ENCODE measurements around the gene TXN2.
"Not testable (repeated sequence)": the region's sequence is repeated elsewhere in the genome, so short reads cannot be mapped to it uniquely, and the experiment has no call there.

The TXN2 gene

GRCh38 chr22:36457688-36458450, 23.6 kb downstream of the TXN2 start:
- H3K36me3 ChIP-seq (ENCODE audit: insufficient read depth, low read length), result no peaks in the 10 kb centered on the region
- no peaks in the 10 kb centered on the region for H3K27me3 ChIP-seq (ENCODE audit: insufficient read depth, low read length)
- no peak overlapping the region for H2AFZ ChIP-seq (ENCODE audit: low read depth, low read length)
- no peak overlapping the region for H3K4me3 ChIP-seq (ENCODE audit: low read length)
- no peaks in the 10 kb centered on the region for H3K9me3 ChIP-seq (ENCODE audit: low read length)
- H3K4me1 ChIP-seq (ENCODE audit: insufficient read depth, low read length), result peaks cover 6% of the 10 kb centered on the region

- Histone ChIP-seq H2AFZ (ENCODE audit: low read depth, low read length) (no peak overlapping the region), H3K27me3 (ENCODE audit: insufficient read depth, low read length) (no peaks in the 10 kb centered on the region), H3K36me3 (ENCODE audit: insufficient read depth, low read length) (no peaks in the 10 kb centered on the region), H3K4me3 (ENCODE audit: low read length) (no peak overlapping the region), H3K9me3 (ENCODE audit: low read length) (no peaks in the 10 kb centered on the region), H3K4me1 (ENCODE audit: insufficient read depth, low read length) (peaks cover 6% of the 10 kb centered on the region)
Observed at GRCh38 chr22:36456464-36456845, 25.0 kb downstream of the TXN2 start.

DNA sequence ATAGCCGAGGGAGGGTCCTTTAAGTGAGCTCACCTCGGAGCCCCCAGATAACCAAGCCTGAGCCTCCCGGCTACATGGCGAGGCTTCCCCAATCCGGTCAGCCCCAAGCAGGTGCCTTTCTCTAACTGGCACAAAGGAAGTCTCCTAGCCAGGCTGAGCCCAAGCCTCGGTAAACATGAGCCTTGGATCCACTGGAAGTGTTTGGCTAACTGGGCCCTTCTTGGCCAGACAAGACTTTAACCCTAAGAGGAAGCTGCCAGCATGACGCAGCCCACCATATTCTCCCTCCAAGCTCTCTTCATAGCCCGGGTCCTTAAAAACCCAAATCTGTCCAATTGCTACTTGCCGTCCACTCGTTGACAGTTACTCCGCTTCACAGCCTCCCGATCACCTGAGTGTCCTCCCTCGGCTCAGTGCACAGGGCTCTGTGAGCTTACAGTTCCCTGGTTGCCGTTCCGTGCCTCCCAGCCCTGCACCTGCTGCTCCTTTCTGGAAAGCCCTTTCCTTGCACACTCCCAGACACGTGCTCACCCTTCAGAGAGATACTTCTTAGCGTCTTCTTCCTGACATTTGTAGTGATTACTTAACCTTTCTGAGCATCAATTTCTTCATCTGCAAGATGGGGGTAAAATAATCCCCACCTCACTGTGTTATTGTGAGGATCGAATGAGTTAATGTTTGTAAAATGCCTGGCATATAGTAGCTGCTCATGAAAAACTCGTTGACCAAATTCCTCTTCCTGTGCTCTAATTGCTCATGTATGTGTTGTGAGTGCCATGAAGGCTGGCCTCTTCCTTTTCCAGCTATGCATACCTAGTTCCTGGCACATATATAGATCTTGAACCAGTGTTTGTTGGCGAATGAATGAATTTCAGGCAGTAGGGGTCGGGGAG, 25.6 kb downstream of the TXN2 start:
- no peak overlapping the region for H3K4me3 ChIP-seq (ENCODE audit: low read length)
- no peaks in the 10 kb centered on the region for H3K9me3 ChIP-seq (ENCODE audit: low read length)
- H3K36me3 ChIP-seq (ENCODE audit: insufficient read depth, low read length), result no peaks in the 10 kb centered on the region
- H3K4me1 ChIP-seq (ENCODE audit: insufficient read depth, low read length), result peaks cover 6% of the 10 kb centered on the region
- no peaks in the 10 kb centered on the region for H3K27me3 ChIP-seq (ENCODE audit: insufficient read depth, low read length)
- H2AFZ ChIP-seq (ENCODE audit: low read depth, low read length), result peak overlapping the region; percentile 31

DNA sequence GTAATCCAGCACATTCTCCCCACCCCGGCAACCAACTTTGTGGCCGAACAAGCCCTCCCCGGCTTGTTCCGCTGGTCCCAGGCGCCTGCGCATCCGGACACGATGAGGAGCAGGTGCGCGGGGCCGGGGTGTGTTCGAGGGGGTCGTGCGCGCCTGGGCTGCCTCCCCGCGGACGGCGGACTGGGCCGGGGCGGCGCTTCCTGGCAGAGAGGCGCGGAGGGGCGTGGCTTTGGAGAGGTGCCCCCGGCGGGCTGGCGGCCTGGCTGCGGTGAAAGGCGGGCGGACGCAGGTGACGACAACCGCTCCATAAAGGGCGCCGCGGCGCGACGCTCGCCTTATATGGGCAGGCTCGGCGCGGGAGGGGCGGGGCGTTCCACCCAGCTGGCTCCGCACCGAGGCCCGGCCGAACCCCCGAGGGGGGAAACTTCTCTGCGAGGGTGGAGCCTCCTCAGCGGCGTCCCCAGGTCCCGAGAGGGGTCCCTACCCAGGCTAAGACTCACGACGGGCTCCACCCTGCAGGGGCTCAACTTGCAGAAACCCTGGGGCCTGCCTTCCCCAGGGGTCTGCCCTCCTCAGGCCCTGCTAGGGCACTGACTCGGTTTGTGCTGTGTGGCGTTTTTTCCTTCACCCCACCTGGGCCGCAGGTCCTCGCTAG, 26.4 kb downstream of the TXN2 start:
- H3K36me3 ChIP-seq (ENCODE audit: insufficient read depth, low read length), result no peaks in the 10 kb centered on the region
- no peak overlapping the region for H3K4me3 ChIP-seq (ENCODE audit: low read length)
- H3K27me3 ChIP-seq (ENCODE audit: insufficient read depth, low read length), result no peaks in the 10 kb centered on the region
- H3K4me1 ChIP-seq (ENCODE audit: insufficient read depth, low read length), result peaks cover 6% of the 10 kb centered on the region
- no peaks in the 10 kb centered on the region for H3K9me3 ChIP-seq (ENCODE audit: low read length)
- peak overlapping the region; percentile 31 for H2AFZ ChIP-seq (ENCODE audit: low read depth, low read length)

GRCh38 chr22:36453855-36454378, 27.5 kb downstream of the TXN2 start:
- Histone ChIP-seq H3K27me3 (ENCODE audit: insufficient read depth, low read length) (no peaks in the 10 kb centered on the region), H3K36me3 (ENCODE audit: insufficient read depth, low read length) (no peaks in the 10 kb centered on the region), H3K4me3 (ENCODE audit: low read length) (no peak overlapping the region), H3K9me3 (ENCODE audit: low read length) (no peaks in the 10 kb centered on the region), H3K4me1 (ENCODE audit: insufficient read depth, low read length) (no peaks in the 10 kb centered on the region), H2AFZ (ENCODE audit: low read depth, low read length) (no peak overlapping the region)

GRCh38 chr22:36452978-36453607, 28.3 kb downstream of the TXN2 start:
- not testable (repeated sequence) for H3K4me3 ChIP-seq (ENCODE audit: low read length); H3K9me3 ChIP-seq (ENCODE audit: low read length); H3K4me1 ChIP-seq (ENCODE audit: insufficient read depth, low read length); H3K36me3 ChIP-seq (ENCODE audit: insufficient read depth, low read length); H2AFZ ChIP-seq (ENCODE audit: low read depth, low read length); H3K27me3 ChIP-seq (ENCODE audit: insufficient read depth, low read length)

GRCh38 chr22:36452250-36452977, 29.0 kb downstream of the TXN2 start:
- no peaks in the 10 kb centered on the region for H3K9me3 ChIP-seq (ENCODE audit: low read length)
- H3K4me1 ChIP-seq (ENCODE audit: insufficient read depth, low read length), result no peaks in the 10 kb centered on the region
- H2AFZ ChIP-seq (ENCODE audit: low read depth, low read length), result no peak overlapping the region
- H3K4me3 ChIP-seq (ENCODE audit: low read length), result no peak overlapping the region
- H3K27me3 ChIP-seq (ENCODE audit: insufficient read depth, low read length), result no peaks in the 10 kb centered on the region
- no peaks in the 10 kb centered on the region for H3K36me3 ChIP-seq (ENCODE audit: insufficient read depth, low read length)

DNA sequence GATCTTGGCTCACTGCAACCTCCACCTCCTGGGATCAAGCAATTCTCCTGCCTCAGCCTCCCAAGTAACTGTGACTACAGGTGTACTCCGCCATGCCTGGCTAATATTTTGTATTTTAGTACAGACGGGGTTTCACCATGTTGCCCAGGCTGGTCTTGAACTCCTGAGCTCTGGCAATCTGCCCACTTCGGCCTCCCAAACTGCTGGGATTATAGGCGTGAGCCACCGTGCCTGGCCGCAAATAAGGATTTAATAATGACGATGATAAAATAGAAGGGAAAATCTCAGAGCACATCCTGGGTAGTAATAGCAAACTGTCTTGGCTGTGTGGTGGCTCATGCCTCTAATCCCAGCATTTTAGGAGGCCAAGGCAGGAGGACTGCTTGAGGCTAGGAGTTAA, 30.5 kb downstream of the TXN2 start:
- not testable (repeated sequence) for H3K27me3 ChIP-seq (ENCODE audit: insufficient read depth, low read length); H3K9me3 ChIP-seq (ENCODE audit: low read length); H3K4me3 ChIP-seq (ENCODE audit: low read length); H3K36me3 ChIP-seq (ENCODE audit: insufficient read depth, low read length); H3K4me1 ChIP-seq (ENCODE audit: insufficient read depth, low read length); H2AFZ ChIP-seq (ENCODE audit: low read depth, low read length)

DNA sequence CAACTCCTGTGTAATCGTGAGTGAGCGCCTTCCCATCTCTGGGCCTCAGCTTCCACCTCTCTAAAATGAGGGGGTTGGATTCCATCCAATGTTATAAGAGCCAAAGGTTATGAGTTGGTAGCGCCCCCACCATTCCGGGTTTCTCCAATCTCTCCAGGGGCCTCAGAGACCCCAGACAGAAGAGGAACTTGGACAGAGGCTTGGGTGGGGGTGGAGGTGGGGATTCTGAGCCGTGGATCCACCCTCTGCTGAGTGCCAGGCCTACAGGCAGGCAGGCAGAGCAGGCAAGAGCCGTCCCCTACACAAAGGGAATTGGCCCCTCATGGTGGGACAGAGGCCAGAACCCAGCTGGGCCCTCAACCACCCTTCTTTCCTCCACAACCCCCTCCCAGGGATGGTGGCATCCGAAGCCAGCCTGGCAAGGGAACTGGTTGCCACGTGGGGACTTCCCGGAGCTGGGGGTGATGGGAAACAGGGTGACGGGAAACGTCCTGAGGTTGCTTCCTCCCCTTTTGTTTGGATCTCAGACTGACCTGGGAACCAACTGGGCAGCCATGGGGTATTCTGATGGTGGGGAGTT, 31.8 kb downstream of the TXN2 start:
- Histone ChIP-seq H3K27me3 (ENCODE audit: insufficient read depth, low read length) (no peaks in the 10 kb centered on the region), H3K9me3 (ENCODE audit: low read length) (no peaks in the 10 kb centered on the region), H2AFZ (ENCODE audit: low read depth, low read length) (no peak overlapping the region), H3K36me3 (ENCODE audit: insufficient read depth, low read length) (no peaks in the 10 kb centered on the region), H3K4me1 (ENCODE audit: insufficient read depth, low read length) (no peaks in the 10 kb centered on the region), H3K4me3 (ENCODE audit: low read length) (no peak overlapping the region)

DNA sequence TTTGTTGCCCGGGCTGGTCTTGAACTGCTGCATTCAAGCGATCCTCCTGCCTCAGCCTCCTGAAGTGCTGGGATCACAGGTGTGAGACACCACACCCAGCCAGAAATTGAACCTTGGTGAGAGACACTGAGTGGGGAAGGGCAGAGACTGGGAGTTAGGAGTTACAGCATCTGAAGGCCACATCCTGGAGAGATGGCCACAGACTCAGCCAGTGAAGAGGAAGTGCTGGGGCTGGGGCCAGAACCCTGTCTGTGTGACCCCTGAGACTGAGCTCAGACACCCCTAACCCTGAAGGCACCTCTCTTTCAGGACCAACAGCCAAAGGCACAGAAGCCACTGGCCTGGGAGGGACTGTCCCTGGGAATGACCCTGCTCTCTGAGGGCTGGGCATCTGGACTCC, 33.8 kb downstream of the TXN2 start:
- H3K9me3 ChIP-seq (ENCODE audit: low read length), result no peaks in the 10 kb centered on the region
- H3K27me3 ChIP-seq (ENCODE audit: insufficient read depth, low read length), result no peaks in the 10 kb centered on the region
- no peak overlapping the region for H3K4me3 ChIP-seq (ENCODE audit: low read length)
- no peaks in the 10 kb centered on the region for H3K36me3 ChIP-seq (ENCODE audit: insufficient read depth, low read length)
- no peak overlapping the region for H2AFZ ChIP-seq (ENCODE audit: low read depth, low read length)
- H3K4me1 ChIP-seq (ENCODE audit: insufficient read depth, low read length), result no peaks in the 10 kb centered on the region

DNA sequence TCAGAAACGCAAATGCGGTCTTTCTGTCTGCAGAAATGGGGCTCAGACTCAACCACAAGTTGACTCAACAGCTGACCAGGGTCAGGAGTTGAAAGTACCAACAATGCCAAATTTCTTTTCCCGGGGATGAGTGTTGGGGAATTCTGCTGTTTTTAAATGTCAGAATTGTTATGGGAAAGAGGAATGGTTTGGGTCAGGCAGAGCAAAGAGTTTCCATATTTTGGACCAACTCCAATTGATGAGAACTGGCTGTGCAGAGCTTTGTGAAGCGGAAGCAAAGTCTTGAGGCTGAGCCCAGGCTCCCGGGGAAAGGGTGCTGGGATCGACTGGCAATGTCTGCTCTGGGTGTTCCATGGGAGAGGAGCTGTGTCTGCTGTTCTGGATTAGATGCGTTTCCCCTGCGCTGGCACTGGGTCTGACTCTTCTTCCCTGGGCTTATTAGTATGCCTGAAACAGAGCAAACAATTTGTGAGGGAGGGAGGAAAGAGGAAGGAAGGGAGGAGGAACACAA, 36.2 kb downstream of the TXN2 start:
- H3K4me3 ChIP-seq (ENCODE audit: low read length), result no peak overlapping the region
- H2AFZ ChIP-seq (ENCODE audit: low read depth, low read length), result no peak overlapping the region
- H3K9me3 ChIP-seq (ENCODE audit: low read length), result no peaks in the 10 kb centered on the region
- no peaks in the 10 kb centered on the region for H3K36me3 ChIP-seq (ENCODE audit: insufficient read depth, low read length)
- no peaks in the 10 kb centered on the region for H3K4me1 ChIP-seq (ENCODE audit: insufficient read depth, low read length)
- no peaks in the 10 kb centered on the region for H3K27me3 ChIP-seq (ENCODE audit: insufficient read depth, low read length)

DNA sequence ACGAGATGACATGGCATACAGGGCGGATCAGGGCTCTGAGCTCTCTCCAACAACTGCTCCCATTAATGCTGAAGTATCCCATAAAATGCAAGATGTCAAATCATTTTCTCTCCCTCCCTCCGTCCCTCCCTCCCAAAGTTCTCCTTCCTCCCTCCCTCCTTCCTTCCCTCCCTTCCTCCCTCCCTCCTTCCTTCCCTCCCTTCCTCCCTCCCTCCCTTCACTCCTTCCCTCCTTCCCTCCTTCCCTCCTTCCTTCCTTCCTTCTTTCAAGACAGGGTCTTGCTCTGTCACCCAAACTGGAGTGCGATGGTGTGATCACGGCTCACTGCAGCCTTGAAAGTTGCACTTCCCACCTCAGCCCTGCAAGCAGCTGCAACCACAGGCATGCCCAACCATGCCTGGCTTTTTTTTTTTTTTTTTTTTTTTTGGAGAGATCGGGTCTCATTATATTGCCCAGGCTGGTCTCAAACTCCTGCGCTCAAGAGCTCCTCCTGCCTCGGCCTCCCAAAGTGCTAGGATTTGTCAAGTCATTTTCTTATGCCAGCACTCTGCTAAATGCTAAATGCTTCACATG, 38.2 kb downstream of the TXN2 start:
- H3K36me3 ChIP-seq (ENCODE audit: insufficient read depth, low read length), result no peaks in the 10 kb centered on the region
- no peak overlapping the region for H3K4me3 ChIP-seq (ENCODE audit: low read length)
- no peaks in the 10 kb centered on the region for H3K9me3 ChIP-seq (ENCODE audit: low read length)
- H2AFZ ChIP-seq (ENCODE audit: low read depth, low read length), result no peak overlapping the region
- peaks cover 3% of the 10 kb centered on the region for H3K4me1 ChIP-seq (ENCODE audit: insufficient read depth, low read length)
- no peaks in the 10 kb centered on the region for H3K27me3 ChIP-seq (ENCODE audit: insufficient read depth, low read length)

All from neuron (in vitro differentiated cells).